Uterus (tissue), 2 donors: ENCODE results near the gene FOXC1.

Source experiments
- POLR2A ChIP-seq, 2 donors: fragments of 450-650 bp; IDR thresholded peaks; one replicate each; pipeline ENCODE4 v1.6.1; 2016; ENCODE audit warnings: antibody characterized with exemption in 2 of 2, mild to moderate bottlenecking in 1 of 2, moderate library complexity in 1 of 2
- TF ChIP-seq, protein P1 (sequence below), 4 experiments: fragments of 200-600 bp in 2 of 4; fragments of 450-650 bp in 2 of 4; sonication (generic) in 2 of 4; IDR thresholded peaks; one replicate each; pipeline ENCODE4 v1.5.1; 2016 to 2019; ENCODE audit warnings: antibody characterized with exemption in 4 of 4, mild to moderate bottlenecking in 2 of 4, moderate library complexity in 1 of 4

DNA sequence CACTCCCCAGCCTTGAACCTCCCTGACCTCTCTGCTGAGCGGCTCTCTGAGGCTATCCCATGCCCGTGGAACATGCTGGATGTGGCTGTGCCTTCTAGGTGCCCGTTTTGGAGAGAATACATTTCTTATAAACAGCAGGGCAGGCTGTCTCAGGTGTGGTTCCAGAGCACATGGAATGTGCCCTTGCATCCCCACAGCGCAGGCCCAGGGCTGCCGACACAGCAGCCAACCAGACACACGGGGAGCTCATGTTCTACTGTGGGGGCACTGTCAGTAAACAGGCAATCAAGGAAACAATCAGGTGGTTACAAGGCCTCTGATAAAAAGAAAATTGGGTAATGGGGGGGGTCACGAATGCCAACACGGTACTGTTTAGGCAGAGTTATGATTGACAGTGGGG, 30.8 kb downstream of the FOXC1 start:
- TF ChIP-seq, protein P1, sequence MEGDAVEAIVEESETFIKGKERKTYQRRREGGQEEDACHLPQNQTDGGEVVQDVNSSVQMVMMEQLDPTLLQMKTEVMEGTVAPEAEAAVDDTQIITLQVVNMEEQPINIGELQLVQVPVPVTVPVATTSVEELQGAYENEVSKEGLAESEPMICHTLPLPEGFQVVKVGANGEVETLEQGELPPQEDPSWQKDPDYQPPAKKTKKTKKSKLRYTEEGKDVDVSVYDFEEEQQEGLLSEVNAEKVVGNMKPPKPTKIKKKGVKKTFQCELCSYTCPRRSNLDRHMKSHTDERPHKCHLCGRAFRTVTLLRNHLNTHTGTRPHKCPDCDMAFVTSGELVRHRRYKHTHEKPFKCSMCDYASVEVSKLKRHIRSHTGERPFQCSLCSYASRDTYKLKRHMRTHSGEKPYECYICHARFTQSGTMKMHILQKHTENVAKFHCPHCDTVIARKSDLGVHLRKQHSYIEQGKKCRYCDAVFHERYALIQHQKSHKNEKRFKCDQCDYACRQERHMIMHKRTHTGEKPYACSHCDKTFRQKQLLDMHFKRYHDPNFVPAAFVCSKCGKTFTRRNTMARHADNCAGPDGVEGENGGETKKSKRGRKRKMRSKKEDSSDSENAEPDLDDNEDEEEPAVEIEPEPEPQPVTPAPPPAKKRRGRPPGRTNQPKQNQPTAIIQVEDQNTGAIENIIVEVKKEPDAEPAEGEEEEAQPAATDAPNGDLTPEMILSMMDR (IDR thresholded peaks at IDR 0.05): no peak
- TF ChIP-seq POLR2A (IDR thresholded peaks at IDR 0.05): no peak
